Sigmoid colon (tissue), 3 donors: ENCODE data around the gene NTNG2.

ENCODE experiments used
- CTCF ChIP-seq, 4 experiments: fragments of 450-650 bp in 3 of 4; fragments of 200-600 bp in 1 of 4; IDR thresholded peaks; one replicate each; pipeline ENCODE4 v1.5.1; 2016 to 2019; ENCODE audit warnings: antibody characterized with exemption in 4 of 4, mild to moderate bottlenecking in 3 of 4, moderate library complexity in 2 of 4
- POLR2A ChIP-seq, 2 donors: fragments of 450-650 bp; IDR thresholded peaks; one replicate each; pipeline ENCODE4 v1.6.1; 2016; ENCODE audit warnings: antibody characterized with exemption in 2 of 2, mild to moderate bottlenecking in 2 of 2, moderate library complexity in 2 of 2

DNA sequence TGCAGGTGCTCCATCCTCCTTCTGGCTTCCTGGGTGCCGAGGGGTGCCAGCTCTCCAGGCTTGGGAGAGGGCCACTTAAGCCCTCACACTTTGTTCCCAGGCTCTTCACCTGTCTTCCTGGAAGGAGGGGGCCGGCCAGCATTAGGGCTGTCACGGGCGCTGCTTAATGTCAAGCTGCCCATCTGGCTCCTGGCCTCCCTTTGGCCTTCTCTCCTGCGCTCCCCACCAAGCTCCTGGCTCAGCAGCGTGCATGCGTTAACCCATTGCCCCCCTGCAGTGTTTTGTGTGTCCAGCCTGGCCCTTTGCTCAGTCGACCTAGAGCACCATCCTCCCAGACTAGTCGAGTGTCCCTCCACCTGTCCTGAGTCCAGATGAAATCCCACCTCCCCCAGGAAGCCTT is 21.3 kb downstream of the NTNG2 start:
- TF ChIP-seq POLR2A (IDR thresholded peaks at IDR 0.05): no peak
- no peak for TF ChIP-seq CTCF (IDR thresholded peaks at IDR 0.05)
